LNCaP clone FGC (cell line): ENCODE results near the gene OAS2.

Experiments used
- DNase-seq: peaks from one replicate; pipeline ENCODE4 v3.0.0-alpha.2; 2011; ENCODE audit warnings: low read depth
- H3K4me3 ChIP-seq: 2 replicates; pipeline ENCODE4 v1.5.1; 2011; ENCODE audit warnings: mild to moderate bottlenecking, low read depth, low read length, control low read depth
- CTCF ChIP-seq: IDR thresholded peaks from 2 replicates; pipeline ENCODE4 v1.5.1; 2012; ENCODE audit warnings: mild to moderate bottlenecking; ENCODE audit not compliant: control insufficient read depth, insufficient read depth; ENCODE audit errors: extremely low read depth

The OAS2 gene

GRCh38 chr12:113056631-113057488, 78.5 kb downstream of the OAS2 start, which contains the start of gene DTX1:
Gene DTX1 (plus strand): TSS chr12:113056730. CDS start chr12:113058193, 1,463 bp downstream.
- TF ChIP-seq CTCF: no peak
- H3K4me3 ChIP-seq: no peak within 1 kb of the TSS
- no peak for DNase-seq

- no peak for TF ChIP-seq CTCF
- H3K4me3 ChIP-seq: no peak overlapping the region
- DNase-seq: no peak
Measured at GRCh38 chr12:113057565-113058485, 79.5 kb downstream of the OAS2 start.

GRCh38 chr12:113058553-113058952, 80.2 kb downstream of the OAS2 start:
- H3K4me3 ChIP-seq: no peak overlapping the region
- TF ChIP-seq CTCF: no peak

GRCh38 chr12:113059071-113059595, 80.8 kb downstream of the OAS2 start:
- H3K4me3 ChIP-seq: no peak overlapping the region
- no peak for DNase-seq
- no peak for TF ChIP-seq CTCF

More at GRCh38 chr12:113058553-113058952, 80.2 kb downstream of the OAS2 start:
- DNase-seq: no peak

- H3K4me3 ChIP-seq: no peak overlapping the region
- DNase-seq: no peak
- TF ChIP-seq CTCF: no peak
Measured at GRCh38 chr12:113060336-113060960, 82.1 kb downstream of the OAS2 start.

GRCh38 chr12:113061061-113061694, 82.9 kb downstream of the OAS2 start:
- DNase-seq: no peak
- no peak overlapping the region for H3K4me3 ChIP-seq
- no peak for TF ChIP-seq CTCF
